HG03342 (cell line): Measurements from ENCODE around the gene CASP8.

Experiments
- ATAC-seq: cut with Tn5 transposase; IDR thresholded peaks from one replicate; pipeline ENCODE4 v1.9.1; 2021; ENCODE audit warnings: mild to moderate bottlenecking, moderate library complexity; ENCODE audit not compliant: unreplicated experiment

The CASP8 gene

DNA sequence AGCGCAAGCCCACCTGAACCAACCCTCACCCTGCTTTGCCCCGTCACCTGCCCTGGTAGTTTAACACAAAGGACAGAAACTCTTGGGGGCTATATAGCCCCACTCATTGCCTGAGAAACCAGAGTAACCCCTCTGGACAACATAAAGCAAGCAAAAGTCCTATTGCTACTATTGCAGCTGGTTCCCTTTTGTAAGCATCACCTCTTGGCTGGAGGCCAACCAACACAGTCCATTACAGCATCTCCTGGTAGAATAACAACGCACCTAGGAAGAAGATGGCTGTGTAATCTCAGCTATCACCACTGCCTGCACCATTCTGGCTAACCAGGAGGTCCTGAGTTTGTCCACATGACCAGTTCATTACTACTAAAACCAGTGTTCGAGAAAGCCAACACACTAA, 60.4 kb downstream of the CASP8 start:
- ATAC-seq: no peak

- ATAC-seq: no peak
Observed at GRCh38 chr2:201322772-201323171, 62.4 kb downstream of the CASP8 start.

DNA sequence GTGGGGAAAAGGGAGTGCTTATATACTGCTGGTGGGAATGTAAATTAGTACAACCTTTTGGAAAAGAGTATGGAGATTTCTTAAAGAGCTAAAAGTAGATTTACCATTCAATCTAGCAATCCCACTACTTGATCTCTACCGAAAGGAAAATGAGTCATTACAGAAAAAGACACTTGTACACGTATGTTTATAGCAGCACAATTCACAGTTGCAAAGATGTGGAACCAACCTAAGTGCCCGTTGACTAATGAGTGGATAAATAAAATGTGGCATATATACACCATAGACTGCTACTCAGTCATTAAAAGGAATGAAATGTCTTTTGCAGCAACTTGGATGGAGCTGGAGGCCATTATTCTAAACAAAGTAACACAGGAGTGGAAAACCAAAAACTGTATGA, 67.3 kb downstream of the CASP8 start:
- ATAC-seq: no peak

DNA sequence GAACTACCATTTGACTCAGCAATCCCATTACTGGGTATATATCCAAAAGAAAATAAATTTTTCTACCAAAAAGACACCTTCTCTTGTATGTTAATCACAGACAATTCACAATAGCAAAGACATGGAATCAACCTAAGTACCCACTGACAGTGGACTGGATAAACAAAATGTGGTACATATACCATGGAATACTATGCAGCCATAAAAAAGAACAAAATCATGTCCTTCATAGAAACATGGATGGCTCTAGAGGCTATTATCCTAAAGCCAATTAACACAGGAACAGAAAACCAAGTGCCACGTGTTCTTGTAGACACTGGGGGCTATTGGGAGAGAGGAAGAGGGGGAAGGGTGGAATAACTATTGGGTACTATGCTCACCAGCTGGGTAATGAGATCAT, 69.1 kb downstream of the CASP8 start:
- no peak for ATAC-seq
